HepG2 (cell line): ENCODE measurements around the gene CMTM1. TPM values are rescaled to one million over a fixed set of nuclear protein-coding genes. Genes with fewer than 3 reads are reported as not detected.

Experiments
- AKAP8 ChIP-seq: sonication (generic); formaldehyde crosslinking; IDR thresholded peaks from 2 replicates; pipeline ENCODE4 v1.5.1; 2020; ENCODE audit warnings: mild to moderate bottlenecking, missing genetic modification reagents
- ASH2L ChIP-seq: fragments of 300-600, 200-600 bp; sonication (generic); IDR thresholded peaks from 2 replicates; pipeline ENCODE4 v1.7.0; 2017; ENCODE audit warnings: low read depth, mild to moderate bottlenecking, moderate library complexity, mixed read lengths, low read length; ENCODE audit not compliant: insufficient read length
- FOXK2 ChIP-seq: fragments of 450-650 bp; IDR thresholded peaks from 2 replicates; pipeline ENCODE4 v1.6.1; 2016
- KDM3A ChIP-seq: IDR thresholded peaks from 2 replicates; pipeline ENCODE4 v1.6.1; 2018; ENCODE audit warnings: low read depth, missing compliant biosample characterization
- MAZ ChIP-seq, 2 experiments: sonication (generic) in 1 of 2; formaldehyde crosslinking in 1 of 2; IDR thresholded peaks; 2 replicates each; pipeline versions ENCODE4 v1.5.0 to v1.6.1; 2012 to 2020; ENCODE audit warnings: low read depth in 2 of 2, mild to moderate bottlenecking in 2 of 2, borderline replicate concordance in 1 of 2, improper control_type of control experiment in 1 of 2, low read length in 1 of 2, missing genetic modification reagents in 1 of 2, moderate library complexity in 1 of 2
- MEF2D ChIP-seq: sonication (generic); formaldehyde crosslinking; IDR thresholded peaks from 2 replicates; pipeline ENCODE4 v1.5.1; 2020; ENCODE audit warnings: mild to moderate bottlenecking, missing genetic modification reagents
- MEIS2 ChIP-seq: sonication (generic); formaldehyde crosslinking; IDR thresholded peaks from 2 replicates; pipeline ENCODE4 v1.9.0; 2021; ENCODE audit warnings: mild to moderate bottlenecking, missing genetic modification reagents
- MIXL1 ChIP-seq: IDR thresholded peaks from 2 replicates; pipeline ENCODE4 v1.6.1; 2016
- MYC ChIP-seq: sonication (generic); formaldehyde crosslinking; IDR thresholded peaks from 2 replicates; pipeline ENCODE4 v1.9.0; 2021; ENCODE audit warnings: missing genetic modification reagents, borderline replicate concordance
- NFAT5 ChIP-seq: sonication (generic); formaldehyde crosslinking; IDR thresholded peaks from 2 replicates; pipeline ENCODE4 v1.4.0; 2020; ENCODE audit warnings: missing genetic modification reagents
- RFXAP ChIP-seq: sonication (generic); formaldehyde crosslinking; IDR thresholded peaks from 2 replicates; pipeline ENCODE4 v1.4.0; 2020; ENCODE audit warnings: missing genetic modification reagents, borderline replicate concordance
- SOX5 ChIP-seq: IDR thresholded peaks from 2 replicates; pipeline ENCODE4 v1.6.1; 2016; ENCODE audit warnings: borderline replicate concordance
- THAP11 ChIP-seq: IDR thresholded peaks from 2 replicates; pipeline ENCODE4 v1.6.1; 2016; ENCODE audit warnings: missing biosample characterization, missing genetic modification reagents
- ZBTB46 ChIP-seq: sonication (generic); formaldehyde crosslinking; IDR thresholded peaks from 2 replicates; pipeline ENCODE4 v1.4.0; 2020; ENCODE audit warnings: mild to moderate bottlenecking, missing genetic modification reagents, borderline replicate concordance
- ZKSCAN5 ChIP-seq: sonication (generic); formaldehyde crosslinking; IDR thresholded peaks from 2 replicates; pipeline ENCODE4 v1.5.1; 2020; ENCODE audit warnings: mild to moderate bottlenecking, missing genetic modification reagents
- ZNF234 ChIP-seq: sonication (generic); formaldehyde crosslinking; conservative IDR thresholded peaks from 2 replicates; pipeline ENCODE4 v1.5.1; 2020; ENCODE audit warnings: mild to moderate bottlenecking, missing genetic modification reagents
- ZNF276 ChIP-seq: sonication (generic); formaldehyde crosslinking; IDR thresholded peaks from 2 replicates; pipeline ENCODE4 v1.4.0; 2020; ENCODE audit warnings: mild to moderate bottlenecking, low read depth, missing genetic modification reagents
- ZNF580 ChIP-seq: IDR thresholded peaks from 2 replicates; pipeline ENCODE4 v1.6.1; 2016; ENCODE audit warnings: low read depth, borderline replicate concordance
- ZNF652 ChIP-seq: IDR thresholded peaks from 2 replicates; pipeline ENCODE4 v1.6.1; 2016; ENCODE audit warnings: low read depth, borderline replicate concordance
- polyA plus RNA-seq, 8 experiments: library from polyadenylated mRNA; depleted of rRNA in 3 of 8; stranded (reverse) in 7 of 8; unstranded in 1 of 8; fragments of >200 nt; fragmentation: Illumina TruSeq in 4 of 8; extraction: Trizol in 4 of 8; gene quantifications; 2 replicates each; pipeline versions ENCODE4 v1.2.1 to v1.2.3, GENCODE V29; 2011 to 2016; ENCODE audit warnings: low read depth in 4 of 8, missing spikeins in 1 of 8, mixed read lengths in 1 of 8; ENCODE audit not compliant: insufficient read depth in 1 of 8
- total RNA-seq, 5 experiments: library from RNA; depleted of rRNA; stranded (reverse); fragments of >200 nt; fragmentation: Illumina TruSeq; extraction: Trizol; gene quantifications; 2 replicates each; pipeline ENCODE4 v1.2.3, GENCODE V29; 2016; ENCODE audit warnings: low read depth in 1 of 5

CMTM1 gene
- total and polyA plus RNA-seq, 2 of the 13 experiments (the other 11 are each of a cell fraction or from before 2014, with no cell fraction given), result 1.7 to 2.9 TPM

GRCh38 chr16:66549284-66550131 is 16.7 kb upstream of the CMTM1 start, which contains the start of gene TK2 (continued):
- TF ChIP-seq ZBTB46 (CRISPR knock-in tag) (no peak), FOXK2 (no peak), MAZ (IDR thresholded peaks at IDR 0.05; ENCODE audit: borderline replicate concordance, low read depth, low read length) (peak; percentile 36; the same call in 1 of the 2 replicates), MAZ (CRISPR knock-in tag; IDR thresholded peaks at IDR 0.05; ENCODE audit: low read depth) (peak; percentile 64; the same call in 1 of the 2 replicates), NFAT5 (CRISPR knock-in tag) (peak; percentile 67; the same call in 1 of the 2 replicates), SOX5 (no peak), MYC (CRISPR knock-in tag) (no peak), ZNF580 (CRISPR knock-in tag) (peak; percentile 34; the same call in 1 of the 2 replicates), MEIS2 (CRISPR knock-in tag) (peak; percentile 59; the same call in 1 of the 2 replicates), ASH2L (peak; percentile 79), ZNF234 (CRISPR knock-in tag) (0 out of 2 replicates have a peak, but pooled peaks have one; percentile 57), ZNF276 (0 out of 2 replicates have a peak, but pooled peaks have one; percentile 53), MIXL1 (no peak; the same call in 1 of the 2 replicates), ZKSCAN5 (CRISPR knock-in tag) (no peak), MEF2D (no peak; the same call in 1 of the 2 replicates), KDM3A (CRISPR knock-in tag) (peak; percentile 53; the same call in 1 of the 2 replicates), RFXAP (no peak; the same call in 1 of the 2 replicates), ZNF652 (no peak), AKAP8 (CRISPR knock-in tag) (no peak), THAP11 (peak; percentile 83)
